ENCODE results near the gene EYA3.

DNA sequence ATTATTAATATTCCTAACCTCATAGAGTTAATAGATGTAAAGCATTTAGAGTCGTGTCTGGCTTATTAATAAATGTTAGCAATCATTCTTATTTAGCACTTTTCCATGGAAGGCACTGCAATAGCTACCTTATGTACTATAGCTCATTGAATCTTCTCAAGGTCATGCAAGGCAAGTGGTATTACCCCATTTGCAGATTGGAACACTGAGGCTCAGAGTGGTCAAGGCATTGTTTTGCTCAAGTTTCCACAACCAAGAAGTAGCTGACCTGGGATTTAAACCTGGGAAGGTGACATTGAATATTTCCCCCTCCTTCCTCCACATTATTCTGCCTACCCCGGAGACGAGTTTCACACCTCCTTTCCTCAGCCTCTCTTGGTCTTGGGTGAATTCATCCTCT is 37.8 kb upstream of the EYA3 start:
- TF ChIP-seq EZH2 (IDR thresholded peaks at IDR 0.05; ENCODE audit: low read length, unreplicated experiment) (no peak), CTCF (conservative IDR thresholded peaks at IDR 0.05; ENCODE audit: low read depth, low read length) (no peak)

Data from PC-3 (cell line).